Ramos (cell line): ENCODE results near the gene SNAPC4.

Source experiments
- in situ Hi-C: fragments of 300-500 bp; cut with MboI; formaldehyde crosslinking; loops from one replicate; pipeline ENCODE4 v1.14.3; 2022; ENCODE audit warnings: low sequenced_read_pairs; ENCODE audit not compliant: unreplicated experiment

SNAPC4 gene, protein sequence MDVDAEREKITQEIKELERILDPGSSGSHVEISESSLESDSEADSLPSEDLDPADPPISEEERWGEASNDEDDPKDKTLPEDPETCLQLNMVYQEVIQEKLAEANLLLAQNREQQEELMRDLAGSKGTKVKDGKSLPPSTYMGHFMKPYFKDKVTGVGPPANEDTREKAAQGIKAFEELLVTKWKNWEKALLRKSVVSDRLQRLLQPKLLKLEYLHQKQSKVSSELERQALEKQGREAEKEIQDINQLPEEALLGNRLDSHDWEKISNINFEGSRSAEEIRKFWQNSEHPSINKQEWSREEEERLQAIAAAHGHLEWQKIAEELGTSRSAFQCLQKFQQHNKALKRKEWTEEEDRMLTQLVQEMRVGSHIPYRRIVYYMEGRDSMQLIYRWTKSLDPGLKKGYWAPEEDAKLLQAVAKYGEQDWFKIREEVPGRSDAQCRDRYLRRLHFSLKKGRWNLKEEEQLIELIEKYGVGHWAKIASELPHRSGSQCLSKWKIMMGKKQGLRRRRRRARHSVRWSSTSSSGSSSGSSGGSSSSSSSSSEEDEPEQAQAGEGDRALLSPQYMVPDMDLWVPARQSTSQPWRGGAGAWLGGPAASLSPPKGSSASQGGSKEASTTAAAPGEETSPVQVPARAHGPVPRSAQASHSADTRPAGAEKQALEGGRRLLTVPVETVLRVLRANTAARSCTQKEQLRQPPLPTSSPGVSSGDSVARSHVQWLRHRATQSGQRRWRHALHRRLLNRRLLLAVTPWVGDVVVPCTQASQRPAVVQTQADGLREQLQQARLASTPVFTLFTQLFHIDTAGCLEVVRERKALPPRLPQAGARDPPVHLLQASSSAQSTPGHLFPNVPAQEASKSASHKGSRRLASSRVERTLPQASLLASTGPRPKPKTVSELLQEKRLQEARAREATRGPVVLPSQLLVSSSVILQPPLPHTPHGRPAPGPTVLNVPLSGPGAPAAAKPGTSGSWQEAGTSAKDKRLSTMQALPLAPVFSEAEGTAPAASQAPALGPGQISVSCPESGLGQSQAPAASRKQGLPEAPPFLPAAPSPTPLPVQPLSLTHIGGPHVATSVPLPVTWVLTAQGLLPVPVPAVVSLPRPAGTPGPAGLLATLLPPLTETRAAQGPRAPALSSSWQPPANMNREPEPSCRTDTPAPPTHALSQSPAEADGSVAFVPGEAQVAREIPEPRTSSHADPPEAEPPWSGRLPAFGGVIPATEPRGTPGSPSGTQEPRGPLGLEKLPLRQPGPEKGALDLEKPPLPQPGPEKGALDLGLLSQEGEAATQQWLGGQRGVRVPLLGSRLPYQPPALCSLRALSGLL (N-terminal part only)

DNA sequence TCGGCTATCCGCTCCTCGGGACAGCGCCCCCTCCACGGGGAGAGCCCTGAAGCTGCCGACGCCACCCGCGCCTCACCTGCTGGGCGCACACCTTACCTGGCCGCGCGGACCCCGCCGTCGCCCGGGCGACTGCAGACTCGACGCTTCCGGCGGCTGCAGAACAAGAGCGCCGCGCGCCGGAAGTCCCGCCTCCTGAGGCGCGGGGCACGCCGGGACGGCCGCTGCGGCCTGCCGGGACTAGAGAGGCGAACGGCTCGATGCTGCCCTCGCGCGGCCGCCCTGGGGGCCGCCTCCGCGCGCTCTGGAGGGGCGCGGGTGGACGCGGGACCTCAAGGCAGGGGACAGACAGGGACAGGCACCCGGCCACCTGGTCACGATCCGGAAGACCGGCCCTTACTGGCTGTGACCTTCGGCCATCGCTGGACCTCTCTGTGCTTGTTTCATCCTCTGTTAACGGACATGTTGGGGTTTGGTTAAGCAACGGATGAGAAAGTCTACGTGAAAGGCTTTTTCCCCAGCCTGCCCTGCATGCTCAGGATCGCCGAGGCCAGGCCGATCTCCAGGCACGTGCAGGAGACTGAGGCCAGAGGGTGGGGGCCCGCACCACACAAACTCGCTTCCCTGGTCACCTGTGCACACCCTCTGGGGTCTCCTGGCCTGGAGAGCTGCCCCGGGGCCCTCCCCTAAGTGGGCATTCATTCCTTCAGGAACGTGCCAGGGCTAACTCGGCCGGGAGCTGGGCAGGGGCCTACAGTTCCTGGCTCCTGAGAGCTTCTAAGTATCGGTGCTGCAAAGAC is at the start of gene SNAPC4:
Gene SNAPC4, minus strand, starts transcription at position 133 of the 797 bp plus-strand sequence. CDS start 1,742 bp downstream, outside the sequence.
- in situ Hi-C loops = no loop called here

DNA sequence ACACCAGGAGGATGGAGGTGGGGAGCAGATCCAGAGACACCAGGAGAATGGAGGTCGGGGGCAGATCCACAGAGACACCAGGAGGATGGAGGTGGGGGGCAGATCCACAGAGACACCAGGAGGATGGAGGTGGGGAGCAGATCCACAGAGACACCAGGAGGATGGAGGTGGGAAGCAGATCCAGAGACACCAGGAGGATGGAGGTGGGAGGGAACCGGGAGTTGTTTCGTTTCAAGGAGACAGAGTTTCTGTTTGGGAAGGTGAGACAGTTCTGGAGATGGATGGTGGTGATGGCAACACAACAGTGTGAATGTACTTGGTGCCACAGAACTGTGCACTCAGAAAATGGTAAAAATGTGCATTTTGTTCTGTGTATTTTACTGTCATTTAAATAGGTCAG is 48.7 kb upstream of the SNAPC4 start:
- in situ Hi-C loops = no loop called here

DNA sequence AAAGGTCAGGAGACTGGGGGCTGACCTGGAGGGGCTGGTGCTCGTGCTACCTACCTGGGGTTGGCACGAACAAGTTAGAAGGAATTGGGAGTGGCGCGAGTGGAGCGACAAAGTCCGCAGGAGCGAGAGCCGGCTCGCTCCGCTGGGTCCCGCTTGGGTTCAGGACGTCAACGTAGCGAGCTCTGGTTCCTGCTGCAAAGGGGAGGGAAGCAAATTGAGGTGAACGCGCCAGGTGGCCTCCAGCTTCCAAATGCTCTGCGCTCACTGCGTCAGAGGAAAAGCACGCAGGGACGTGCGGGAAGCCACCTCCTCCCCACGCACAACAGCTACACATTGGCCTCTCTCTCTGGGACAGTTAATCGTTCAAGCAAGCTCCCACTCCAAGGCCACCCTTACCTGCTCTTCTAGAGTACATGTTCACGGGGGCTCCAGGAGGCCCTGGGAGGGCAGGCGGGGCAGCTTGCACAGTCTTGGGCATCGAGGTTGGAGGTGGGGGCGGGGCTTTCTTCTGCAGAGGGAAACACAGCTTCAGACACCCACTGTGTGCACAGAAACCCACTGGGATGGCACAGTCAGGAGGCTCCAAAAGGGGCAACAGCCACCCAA is 47.3 kb upstream of the SNAPC4 start:
- in situ Hi-C loops = no loop called here

DNA sequence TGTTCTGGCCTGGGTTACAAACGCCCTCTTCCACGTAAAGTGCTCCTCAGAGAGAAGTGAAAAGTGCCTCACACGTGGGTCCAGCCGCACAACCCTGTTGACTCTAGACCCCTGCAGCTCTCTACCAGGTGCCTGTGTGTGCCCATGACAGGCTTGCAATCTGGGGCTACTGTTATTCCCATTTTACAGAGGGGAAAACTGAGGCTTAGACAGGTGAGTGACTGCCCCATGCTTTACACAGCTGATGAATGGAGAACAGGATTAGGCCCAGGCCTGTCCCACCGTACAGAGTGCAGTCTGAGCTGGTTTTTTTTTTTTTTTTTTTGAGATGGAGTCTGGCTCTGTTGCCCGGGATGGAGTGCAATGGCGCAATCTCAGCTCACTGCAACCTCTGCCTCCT is 45.8 kb upstream of the SNAPC4 start:
- in situ Hi-C loops = no loop called here

DNA sequence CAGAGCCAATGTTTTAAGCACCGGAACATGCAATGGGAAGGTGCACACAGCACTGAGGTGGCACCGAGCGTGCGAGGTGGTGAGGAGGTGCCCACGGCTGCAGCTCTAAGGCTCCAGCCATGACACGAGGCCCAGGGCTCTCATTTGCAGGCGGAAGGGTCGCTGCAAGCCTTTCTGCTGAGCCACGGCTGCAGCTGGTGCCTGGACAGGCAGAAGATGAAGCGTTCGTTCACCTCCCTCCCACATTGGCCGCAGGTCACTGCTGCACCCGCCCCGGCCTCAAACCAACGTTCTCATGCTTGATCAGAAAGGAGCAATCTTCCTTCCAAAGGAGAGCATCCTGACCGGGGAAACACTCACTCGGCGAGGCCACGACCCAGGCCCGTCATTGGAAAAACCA is 44.1 kb upstream of the SNAPC4 start:
- in situ Hi-C loops = no loop called here

DNA sequence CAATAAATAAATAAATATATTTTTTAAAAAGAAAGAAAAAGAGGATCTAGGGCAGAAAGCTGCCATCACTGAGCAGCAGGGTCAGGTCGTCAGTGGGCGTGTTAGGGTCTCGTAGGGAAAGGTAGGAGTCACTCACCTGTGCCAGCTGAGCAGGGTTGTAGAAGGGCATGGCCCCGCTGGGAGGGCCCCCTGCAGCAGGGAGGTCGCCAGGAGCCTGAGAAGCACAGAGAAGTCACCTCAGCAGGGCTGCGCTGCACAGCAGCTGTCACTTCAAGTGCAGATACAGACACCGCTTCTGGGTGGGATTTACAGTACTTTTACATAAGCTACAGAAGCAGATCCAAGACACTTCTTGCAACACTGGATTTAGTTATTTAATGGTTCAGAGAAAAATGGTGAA is 43.7 kb upstream of the SNAPC4 start:
- in situ Hi-C loops = no loop called here

DNA sequence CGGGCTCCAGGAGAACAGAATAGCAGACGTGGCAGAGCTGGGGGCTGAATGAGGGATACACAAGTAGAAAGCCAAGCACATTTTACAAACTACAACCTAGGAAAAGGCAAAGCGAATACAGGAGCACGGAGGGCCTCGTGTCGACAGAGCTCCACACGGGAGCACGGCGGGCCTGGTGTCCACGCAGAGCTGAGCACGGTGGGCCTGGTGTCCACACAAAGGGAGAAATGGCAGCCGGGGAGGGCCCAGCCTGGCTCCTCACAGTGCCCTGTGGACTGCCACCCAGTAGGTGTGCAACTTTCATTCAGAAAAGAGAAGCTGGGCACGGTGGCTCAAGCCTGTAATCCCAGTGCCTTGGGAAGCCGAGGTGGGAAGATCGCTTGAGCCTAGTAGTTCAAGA is 43.1 kb upstream of the SNAPC4 start:
- in situ Hi-C loops = no loop called here

DNA sequence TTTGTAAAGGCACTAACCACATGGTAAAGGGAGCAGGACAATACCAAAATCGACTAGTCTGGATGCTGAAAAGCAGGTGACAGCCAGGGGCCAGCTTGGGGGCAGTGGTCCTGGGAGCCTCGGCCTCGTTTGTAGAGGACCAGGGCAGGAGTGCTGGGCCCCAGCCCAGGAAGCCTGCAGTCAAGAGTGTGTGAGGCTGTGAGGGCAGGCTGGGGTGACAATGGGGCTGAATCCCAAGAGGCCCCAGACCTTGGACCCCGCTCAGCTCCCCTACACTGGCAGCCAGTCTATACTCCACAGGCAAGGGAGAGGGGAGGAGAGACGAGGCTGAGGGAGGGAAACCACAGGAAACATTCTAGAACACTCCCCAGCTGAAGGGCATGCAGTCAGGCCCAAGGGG is 42.3 kb upstream of the SNAPC4 start:
- in situ Hi-C loops = no loop called here

DNA sequence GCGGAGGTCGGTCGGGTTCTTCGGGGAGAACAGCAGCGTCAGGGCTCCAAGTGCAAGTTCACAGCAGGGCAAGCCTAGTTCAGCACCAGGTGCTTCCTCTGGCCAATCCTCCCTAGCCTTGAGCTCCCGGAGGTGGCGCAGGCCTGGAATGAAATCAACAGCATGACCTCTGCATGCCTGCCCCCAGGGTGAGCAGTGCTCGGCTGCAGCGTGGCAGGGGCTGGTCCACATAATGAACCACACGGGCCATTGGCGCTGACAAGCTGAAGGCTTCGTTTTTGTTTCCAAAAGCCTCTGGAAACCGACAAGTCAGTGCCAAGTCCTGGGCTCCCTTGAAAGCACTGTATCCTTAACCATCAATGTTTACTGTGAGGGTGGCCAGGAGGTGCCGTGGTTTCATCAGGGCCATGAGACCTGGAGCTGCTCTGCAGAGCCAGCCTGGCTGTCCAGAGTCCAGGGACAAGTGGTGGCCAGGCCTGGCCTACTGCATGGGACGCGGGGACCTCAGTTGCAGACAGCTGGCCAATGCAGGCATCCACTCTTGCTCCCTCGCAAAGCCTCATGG is 41.8 kb upstream of the SNAPC4 start:
- in situ Hi-C loops = no loop called here

DNA sequence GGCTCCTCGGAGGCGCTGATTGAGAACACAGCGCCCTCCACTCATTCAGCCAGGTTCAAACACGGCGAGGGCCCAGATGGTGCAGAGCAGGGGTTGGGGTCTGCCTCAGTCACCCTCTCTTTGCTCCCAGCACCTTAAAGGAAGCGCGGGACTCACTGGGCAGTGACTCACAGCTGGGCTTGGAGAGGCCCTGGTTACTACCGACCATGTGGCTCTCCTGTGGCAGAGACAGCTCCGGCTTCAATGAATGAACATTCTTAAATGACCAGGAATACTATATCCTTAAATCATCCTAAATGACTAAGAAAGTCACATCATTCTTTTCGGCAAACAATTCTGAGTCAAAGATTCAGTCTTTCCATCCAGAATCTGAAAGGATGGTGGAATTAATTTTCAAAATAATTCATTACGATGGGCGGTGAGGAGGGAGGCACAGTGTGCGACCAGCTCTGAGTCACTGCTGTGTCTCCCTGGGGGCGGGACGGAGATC is 41.3 kb upstream of the SNAPC4 start:
- in situ Hi-C loops = no loop called here

DNA sequence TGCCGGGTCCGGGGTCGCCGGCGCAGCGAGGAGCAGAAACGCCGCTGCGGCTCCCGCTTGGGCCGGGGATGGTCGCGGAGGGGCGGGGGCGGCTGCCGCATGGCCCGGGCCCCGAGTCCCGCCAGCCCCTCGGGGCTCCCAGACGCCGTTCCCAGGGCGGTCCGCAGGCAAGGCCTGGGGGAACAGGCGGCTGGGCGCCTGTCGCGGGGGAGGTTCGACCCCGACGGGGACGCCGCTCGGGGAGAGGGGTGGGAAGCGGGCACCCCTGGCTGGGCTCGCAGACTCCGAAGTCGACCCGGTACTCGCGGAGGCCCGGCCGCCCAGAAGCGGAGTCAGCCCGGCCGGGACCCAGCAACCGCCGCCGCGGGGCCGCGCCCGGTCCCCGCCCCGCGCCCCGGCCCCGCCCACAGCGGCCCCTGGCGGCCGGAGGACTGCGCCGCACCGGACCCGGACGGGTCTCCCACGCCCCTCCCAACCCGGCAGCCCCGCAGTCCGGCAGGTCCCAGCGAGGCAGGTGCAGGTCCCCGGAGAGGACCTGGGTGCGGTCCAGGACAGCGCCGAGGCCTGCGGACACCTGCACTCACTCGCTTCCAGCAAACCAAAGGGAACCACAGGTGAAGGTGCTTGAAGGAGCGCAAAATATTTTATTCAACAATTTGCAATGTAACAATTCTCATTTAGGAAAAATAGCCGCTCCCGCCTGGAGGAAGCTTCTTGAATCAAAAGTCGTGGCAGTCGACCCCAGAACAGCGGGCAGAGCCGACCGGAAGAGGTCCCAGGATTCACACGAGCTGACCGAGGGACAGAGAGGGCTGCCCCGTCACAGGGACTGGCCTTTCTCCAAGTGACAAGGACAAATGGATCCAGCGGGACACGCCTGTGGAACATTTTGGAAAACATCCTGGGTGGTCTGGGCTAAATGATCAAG is 39.8 kb upstream of the SNAPC4 start, which contains the start of gene INPP5E:
Gene INPP5E, minus strand, starts transcription at position 365 of the 928 bp plus-strand sequence. CDS start 426 bp downstream, outside the sequence.
- in situ Hi-C loops = no loop called here

DNA sequence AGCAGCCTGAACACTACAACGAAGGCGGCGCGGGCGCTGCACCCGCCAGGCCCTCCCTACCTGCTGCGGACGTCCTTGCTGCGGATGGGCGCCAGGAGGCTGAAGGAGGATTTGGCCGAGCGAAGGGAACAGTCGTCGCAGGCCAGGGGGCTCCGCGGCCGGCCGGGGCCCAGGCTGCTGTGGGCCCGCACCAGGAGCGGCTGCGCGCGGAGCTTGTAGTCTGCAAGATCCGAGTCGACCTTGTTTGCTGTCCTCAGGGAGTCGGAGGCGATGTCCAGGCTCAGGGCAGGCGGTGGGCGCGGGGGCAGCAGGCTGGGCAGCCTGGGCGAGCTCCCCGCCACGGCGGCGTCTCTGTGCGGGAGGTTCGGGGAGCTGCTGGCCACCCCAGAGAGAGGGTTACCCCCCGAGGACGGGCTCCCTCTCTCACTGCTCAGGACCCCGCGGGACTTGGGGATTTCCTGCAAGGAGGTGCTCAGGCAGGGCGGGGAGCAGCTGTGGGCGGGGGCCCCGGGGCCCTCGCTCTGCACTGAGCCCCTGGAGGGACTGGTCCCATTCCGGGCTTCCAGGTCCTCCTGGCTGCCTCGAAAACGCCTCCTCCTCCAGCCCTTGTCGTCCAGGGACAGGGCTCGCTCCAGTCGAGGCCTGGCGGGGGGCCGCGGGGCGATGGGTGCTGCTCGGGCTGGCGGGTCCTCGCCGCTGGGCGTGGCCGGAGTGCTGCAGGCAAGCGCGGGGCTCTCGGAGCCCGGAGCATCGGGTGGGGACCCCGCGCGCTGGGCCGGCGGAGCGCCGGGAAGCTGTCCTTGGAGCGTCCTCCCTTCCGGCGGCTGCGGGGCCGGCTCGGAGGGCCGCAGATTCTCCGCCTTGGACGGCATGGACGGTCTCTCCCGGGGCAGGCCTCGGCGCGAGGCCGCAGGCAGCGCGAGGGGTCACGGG is 38.8 kb upstream of the SNAPC4 start:
- in situ Hi-C loops = no loop called here

DNA sequence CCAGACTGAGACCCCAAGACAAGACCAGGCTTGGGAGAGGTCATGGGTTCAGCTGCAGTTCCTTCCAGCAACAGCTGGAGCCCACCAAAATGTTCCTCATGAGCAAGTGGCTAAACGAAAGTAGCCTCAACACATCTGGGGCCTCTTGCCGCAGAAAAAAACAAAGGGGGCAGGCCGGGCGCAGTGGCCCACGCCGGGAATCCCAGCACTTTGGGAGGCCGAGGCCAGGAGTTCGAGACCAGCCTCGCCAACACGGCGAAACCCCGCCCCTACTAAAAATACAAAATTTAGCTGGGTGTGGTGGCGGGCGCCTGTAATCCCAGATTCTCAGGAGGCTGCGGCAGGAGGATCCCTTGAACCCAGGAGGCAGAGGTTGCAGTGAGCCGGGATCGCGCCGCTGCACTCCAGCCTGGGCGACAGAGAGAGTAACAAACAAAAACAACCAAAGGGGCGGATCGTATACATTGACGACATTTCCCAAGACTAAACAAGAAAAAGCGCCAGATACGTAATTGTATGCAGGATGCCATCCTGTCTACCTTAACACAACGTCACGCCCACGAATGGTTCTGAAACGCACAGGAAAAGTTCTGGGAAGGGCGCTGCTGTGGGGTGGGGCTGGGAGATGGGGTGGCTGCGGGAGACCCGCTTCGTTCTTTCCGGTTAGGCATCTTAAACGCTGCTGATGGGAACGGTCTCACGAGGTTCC is 38.0 kb upstream of the SNAPC4 start:
- in situ Hi-C loops = no loop called here

DNA sequence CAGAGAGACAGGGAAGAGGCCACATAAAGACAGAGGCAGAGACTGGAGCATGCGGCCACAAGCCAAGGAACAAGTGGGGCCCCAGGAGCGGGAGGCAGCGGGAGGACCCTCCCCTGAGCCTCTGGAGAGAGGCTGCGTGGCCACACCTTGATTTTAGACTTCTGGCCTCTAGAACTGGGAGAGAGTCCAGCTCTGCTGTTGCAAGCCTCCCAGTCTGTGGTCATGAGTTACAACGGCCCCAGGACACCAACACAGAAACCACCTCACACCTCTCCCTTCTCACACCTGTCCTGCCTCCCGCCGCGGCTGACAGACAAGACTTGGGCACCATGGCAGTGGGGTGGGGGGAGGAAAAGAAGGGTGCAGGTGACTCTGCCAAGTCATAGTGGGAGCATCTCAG is 37.5 kb upstream of the SNAPC4 start:
- in situ Hi-C loops = no loop called here

DNA sequence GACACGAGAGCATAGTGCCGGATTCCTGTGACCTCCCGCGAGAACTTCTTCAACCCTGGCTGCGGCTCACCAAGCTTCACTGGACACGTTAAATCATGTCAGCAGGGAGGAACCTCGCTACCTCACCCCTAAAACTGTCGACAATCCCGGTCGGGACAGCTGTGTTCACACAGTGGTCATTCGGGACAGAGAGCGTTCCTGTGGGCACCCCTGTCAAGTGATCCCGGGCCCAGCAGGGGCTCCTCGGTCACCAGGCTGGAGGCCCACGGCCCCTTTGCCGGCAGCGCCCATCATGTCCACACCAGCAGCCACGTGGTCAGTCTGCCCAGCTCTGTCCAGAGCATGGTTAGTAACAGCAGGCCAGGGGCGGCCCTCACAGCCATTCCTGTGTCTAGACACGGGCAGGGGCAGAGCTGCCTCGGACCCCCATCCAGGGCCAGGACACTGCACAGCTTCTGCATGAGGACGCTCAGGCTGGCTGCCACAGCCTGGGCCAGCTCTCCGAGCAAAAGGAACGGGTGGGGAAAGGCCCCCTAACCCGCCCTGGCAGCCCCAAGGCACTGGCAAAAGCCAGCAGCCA is 36.2 kb upstream of the SNAPC4 start:
- in situ Hi-C loops = no loop called here
